HEK293T (cell line): ENCODE data around the gene MSLN.

Experiments used
- CTCF ChIA-PET: fragments of 350-600 bp; formaldehyde crosslinking; extraction: SDS; loops from one replicate; lab custom pipeline; 2021; ENCODE audit warnings: antibody characterized with exemption, inconsistent platforms; lab: Yijun Ruan, JAX
- POLR2A ChIA-PET: fragments of 350-600 bp; formaldehyde crosslinking; extraction: SDS; loops from one replicate; lab custom pipeline; 2020; ENCODE audit warnings: antibody characterized with exemption, inconsistent platforms; lab: Yijun Ruan, JAX
- DNase-seq: peaks from one replicate; pipeline ENCODE4 v3.0.0; 2012; ENCODE audit warnings: mixed read lengths; ENCODE audit errors: extremely low spot score
- ARNT ChIP-seq: fragments of 450-650 bp; IDR thresholded peaks from 2 replicates; pipeline ENCODE4 v1.6.1; 2017; ENCODE audit warnings: mild to moderate bottlenecking
- BHLHE40 ChIP-seq: fragments of 450-650 bp; IDR thresholded peaks from 2 replicates; pipeline ENCODE4 v1.6.1; 2016; ENCODE audit warnings: mild to moderate bottlenecking, moderate library complexity, borderline replicate concordance
- CTBP1 ChIP-seq: fragments of 450-650 bp; IDR thresholded peaks from 2 replicates; pipeline ENCODE4 v1.6.1; 2016; ENCODE audit warnings: borderline replicate concordance
- ELF4 ChIP-seq: fragments of 450-650 bp; IDR thresholded peaks from 2 replicates; pipeline ENCODE4 v1.6.1; 2017; ENCODE audit warnings: antibody characterized with exemption
- FOXA1 ChIP-seq: fragments of 450-650 bp; IDR thresholded peaks from 2 replicates; pipeline ENCODE4 v1.6.1; 2016; ENCODE audit warnings: mild to moderate bottlenecking
- FOXK2 ChIP-seq: fragments of 450-650 bp; IDR thresholded peaks from 2 replicates; pipeline ENCODE4 v1.6.1; 2016; ENCODE audit warnings: mild to moderate bottlenecking
- FOXM1 ChIP-seq: fragments of 450-650 bp; IDR thresholded peaks from 2 replicates; pipeline ENCODE4 v1.6.1; 2017; ENCODE audit warnings: mild to moderate bottlenecking, borderline replicate concordance
- HDGF ChIP-seq: fragments of 450-650 bp; IDR thresholded peaks from 2 replicates; pipeline ENCODE4 v1.6.1; 2017; ENCODE audit warnings: antibody characterized with exemption, borderline replicate concordance
- L3MBTL2 ChIP-seq: fragments of 450-650 bp; conservative IDR thresholded peaks from 2 replicates; pipeline ENCODE4 v1.6.1; 2016; ENCODE audit warnings: mild to moderate bottlenecking
- LEF1 ChIP-seq: fragments of 450-650 bp; IDR thresholded peaks from 2 replicates; pipeline ENCODE4 v1.6.1; 2017; ENCODE audit warnings: mild to moderate bottlenecking, borderline replicate concordance
- NFRKB ChIP-seq: fragments of 450-650 bp; IDR thresholded peaks from 2 replicates; pipeline ENCODE4 v1.6.1; 2016; ENCODE audit warnings: mild to moderate bottlenecking, moderate library complexity
- PKNOX1 ChIP-seq: fragments of 450-650 bp; IDR thresholded peaks from 2 replicates; pipeline ENCODE4 v1.6.1; 2016
- SP1 ChIP-seq: fragments of 450-650 bp; IDR thresholded peaks from 2 replicates; pipeline ENCODE4 v1.6.1; 2017
- SUZ12 ChIP-seq: fragments of 450-650 bp; IDR thresholded peaks from 2 replicates; pipeline ENCODE4 v1.6.1; 2016; ENCODE audit warnings: mild to moderate bottlenecking
- TARDBP ChIP-seq: fragments of 450-650 bp; IDR thresholded peaks from 2 replicates; pipeline ENCODE4 v1.6.1; 2016
- ZNF384 ChIP-seq: fragments of 450-650 bp; IDR thresholded peaks from 2 replicates; pipeline ENCODE4 v1.6.1; 2016

MSLN gene

GRCh38 chr16:779561-779960, 19.0 kb downstream of the MSLN start:
- TF ChIP-seq ARNT (no peak), CTBP1 (no peak), PKNOX1 (no peak), FOXK2 (no peak), TARDBP (no peak), L3MBTL2 (no peak), SP1 (no peak), FOXA1 (no peak), HDGF (no peak)
- ChIA-PET POLR2A (no interaction called here), CTCF (no interaction called here)
- no peak for DNase-seq

DNA sequence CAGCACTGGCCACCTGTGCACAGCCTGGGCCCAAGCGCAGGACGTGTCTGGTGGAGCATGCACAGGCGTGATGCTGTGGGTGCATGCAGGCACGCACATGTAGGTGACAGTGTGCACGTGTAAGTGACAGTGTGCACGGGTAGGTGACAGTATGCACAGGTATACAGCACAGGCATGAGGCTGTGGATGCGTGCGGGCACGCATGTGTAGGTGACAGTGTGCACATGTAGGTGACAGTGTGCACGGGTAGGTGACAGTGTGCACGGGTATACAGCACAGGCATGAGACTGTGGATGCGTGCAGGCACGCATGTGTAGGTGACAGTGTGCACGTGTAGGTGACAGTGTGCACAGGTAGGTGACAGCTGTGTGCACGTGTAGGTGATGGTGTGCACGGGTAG, 19.8 kb downstream of the MSLN start:
- no peak for DNase-seq
- ChIA-PET CTCF (no interaction called here), POLR2A (no interaction called here)
- TF ChIP-seq FOXM1 (no peak), SUZ12 (no peak), BHLHE40 (no peak), L3MBTL2 (no peak), FOXA1 (no peak), HDGF (no peak), TARDBP (no peak), SP1 (no peak), PKNOX1 (no peak), ZNF384 (no peak), FOXK2 (no peak), LEF1 (no peak), ARNT (no peak), ELF4 (no peak), CTBP1 (no peak), NFRKB (no peak)

- ChIA-PET CTCF (no interaction called here), POLR2A (interaction anchor here (1.0 kb wide), 1 partner anchor 61 kb away, joined by 3 read pairs; the partner anchor contains the start of gene ANTKMT)
- no peak for DNase-seq
- TF ChIP-seq CTBP1 (no peak), NFRKB (no peak), SP1 (no peak), ZNF384 (no peak), L3MBTL2 (no peak), FOXM1 (no peak), FOXA1 (no peak)
Measured at GRCh38 chr16:781346-782010, 20.9 kb downstream of the MSLN start.

- ChIA-PET CTCF (no interaction called here), POLR2A (interaction anchor here (1.0 to 1.1 kb wide), 2 partner anchors 41 to 61 kb away, joined by 3 to 5 read pairs; partner anchors contain the start of genes ANTKMT and CIAO3)
- no peak for TF ChIP-seq FOXM1
- no peak for TF ChIP-seq NFRKB
- no peak for TF ChIP-seq ARNT
- no peak for TF ChIP-seq SUZ12
- no peak for TF ChIP-seq LEF1
- TF ChIP-seq L3MBTL2 = no peak
- no peak for DNase-seq
Measured at GRCh38 chr16:782258-782657, 21.7 kb downstream of the MSLN start.

- no peak for TF ChIP-seq SUZ12
- TF ChIP-seq ELF4 = no peak
- no peak for TF ChIP-seq TARDBP
- TF ChIP-seq FOXM1 = no peak
- no peak for TF ChIP-seq ARNT
- no peak for TF ChIP-seq NFRKB
- no peak for TF ChIP-seq ZNF384
- no peak for TF ChIP-seq PKNOX1
- no peak for TF ChIP-seq FOXA1
- no peak for TF ChIP-seq FOXK2
- no peak for TF ChIP-seq CTBP1
- no peak for TF ChIP-seq L3MBTL2
- TF ChIP-seq HDGF = no peak
- TF ChIP-seq LEF1 = no peak; the same call in 1 of the 2 replicates
- TF ChIP-seq BHLHE40 = no peak
- DNase-seq = no peak
- CTCF ChIA-PET = interaction anchor here (1.4 kb wide), 1 partner anchor 71 kb away, joined by 4 read pairs; no protein-coding TSS in a partner anchor
- POLR2A ChIA-PET = interaction anchor here (1.1 kb wide), 2 partner anchors 42 to 62 kb away, joined by 4 to 5 read pairs; partner anchors contain the start of genes ANTKMT and CIAO3
Measured at GRCh38 chr16:782766-783403, 22.4 kb downstream of the MSLN start.
